ENCODE measurements around the gene TEKT2. TPM values are rescaled to one million over a fixed set of nuclear protein-coding genes. Genes with fewer than 3 reads are reported as not detected.
A peak's percentile ranks its signal among the peaks of the same experiment; 100 is the strongest.

TEKT2 gene
- total and polyA plus RNA-seq, 2 of the 8 experiments (the other 6 are each of a cell fraction or from before 2014, with no cell fraction given): 1.6 to 1.7 TPM

DNA sequence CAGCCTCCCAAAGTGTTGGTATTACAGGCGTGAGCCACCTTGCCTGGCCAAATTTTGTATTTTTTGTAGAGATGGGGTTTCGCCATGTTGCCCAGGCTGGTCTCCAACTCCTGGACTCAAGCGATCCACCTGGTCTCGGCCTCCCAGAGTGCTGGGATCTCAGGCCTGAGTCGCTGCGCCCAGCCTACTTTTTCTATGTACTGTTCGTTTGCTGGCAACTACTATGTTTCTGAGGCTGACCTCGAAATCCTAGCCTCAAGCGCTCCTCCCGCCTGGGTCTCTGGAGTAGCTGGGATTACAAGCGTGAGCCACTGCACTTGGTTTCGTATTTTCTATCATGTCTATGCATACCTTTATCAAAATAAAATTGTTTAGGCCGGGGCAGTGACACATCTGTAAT, 675 bp upstream of the TEKT2 start:
- Histone ChIP-seq H3K9me3 (ENCODE audit: insufficient read depth in 2 of 2, low read depth in 1 of 2, low read length in 1 of 2) (no peaks in the 10 kb centered on the region), H2BK5ac (ENCODE audit: low read depth, low read length) (no peak overlapping the region), H4K91ac (replicated peaks; ENCODE audit: insufficient read length, low read length) (no peak overlapping the region), H4K8ac (ENCODE audit: extremely low read depth, insufficient read depth, low read length) (no peak overlapping the region), H3K27ac (ENCODE audit: low read depth, low read length) (no peak overlapping the region), H3K79me1 (ENCODE audit: low read depth, low read length) (no peaks in the 10 kb centered on the region), H4K5ac (ENCODE audit: insufficient read length, low read depth, low read length) (no peak overlapping the region), H2BK20ac (ENCODE audit: low read length) (no peak overlapping the region), H3K18ac (ENCODE audit: extremely low read depth, low read length) (no peak overlapping the region), H3K9ac (replicated peaks in 1 of 4; ENCODE audit: extremely low read depth in 1 of 4, low read depth in 3 of 4, low read length in 3 of 4) (no peak overlapping the region), H3K4me1 (replicated peaks in 1 of 4; ENCODE audit: control insufficient read depth in 3 of 4, insufficient read depth in 4 of 4, low read length in 3 of 4) (peaks cover 0 to 13% (median 4%) of the 10 kb centered on the region in 4 experiments; a peak in 4 of 7 replicates), H3K36me3 (ENCODE audit: control insufficient read depth in 2 of 4, insufficient read depth in 4 of 4, low read length in 3 of 4) (no peaks in the 10 kb centered on the region), H3K23ac (ENCODE audit: insufficient read length) (no peak overlapping the region), H3K14ac (ENCODE audit: insufficient read length) (no peak overlapping the region), H3K79me2 (ENCODE audit: control insufficient read depth in 1 of 2, insufficient read depth in 2 of 2, low read length in 2 of 2) (no peaks in the 10 kb centered on the region), H2BK120ac (replicated peaks; ENCODE audit: low read depth, low read length) (no peak overlapping the region), H3K4me2 (ENCODE audit: insufficient read depth in 1 of 2, low read depth in 2 of 2, low read length in 2 of 2) (no peak overlapping the region), H2AK5ac (ENCODE audit: low read depth, low read length) (no peak overlapping the region), H3K56ac (replicated peaks; ENCODE audit: insufficient read length, low read depth, low read length) (no peak overlapping the region), H4K20me1 (replicated peaks in 1 of 2; ENCODE audit: control insufficient read depth in 1 of 2, insufficient read depth in 2 of 2, low read length in 2 of 2) (no peaks in the 10 kb centered on the region), H2BK12ac (ENCODE audit: low read depth, low read length) (no peak overlapping the region), H3K4me3 (ENCODE audit: extremely low read depth in 1 of 4, insufficient read depth in 2 of 4, low read depth in 3 of 4, low read length in 4 of 4) (peak overlapping the region in 1 of 4 experiments; percentile 67; a peak in 4 of 8 replicates), H3K23me2 (ENCODE audit: low read depth, low read length) (peaks cover 8% of the 10 kb centered on the region; the same call in 1 of the 2 replicates), H3K4ac (replicated peaks; ENCODE audit: insufficient read length, low read depth, low read length) (no peak overlapping the region), H3K27me3 (replicated peaks in 1 of 4; ENCODE audit: control insufficient read depth in 3 of 4, extremely low read depth in 1 of 4, insufficient read depth in 3 of 4, low read length in 3 of 4) (peaks cover 0 to 3% (median 0%) of the 10 kb centered on the region in 4 experiments; a peak in 2 of 7 replicates), H2AFZ (ENCODE audit: low read length) (no peak overlapping the region), H2BK15ac (ENCODE audit: low read length) (no peak overlapping the region)
- FAIRE-seq: no peak
- no peak for TF ChIP-seq CEBPB (IDR thresholded peaks at IDR 0.05; ENCODE audit: low read depth, low read length)
- TF ChIP-seq POLR2A (IDR thresholded peaks at IDR 0.05; ENCODE audit: control extremely low read depth in 1 of 2, low read depth in 2 of 2, low read length in 2 of 2): no peak
- no peak for TF ChIP-seq JUND (IDR thresholded peaks at IDR 0.05; ENCODE audit: low read length)
- TF ChIP-seq POLR2AphosphoS5 (IDR thresholded peaks at IDR 0.05; ENCODE audit: low read depth, low read length): no peak
- no peak for TF ChIP-seq GABPA (IDR thresholded peaks at IDR 0.05; ENCODE audit: borderline replicate concordance, insufficient read depth, low read length)
- no peak for TF ChIP-seq POU5F1 (IDR thresholded peaks at IDR 0.05; ENCODE audit: low read depth, low read length)
- ChIA-PET POLR2A (ENCODE audit: partially characterized antibody) (interaction anchor here (0.8 to 1.3 kb wide), 2 partner anchors 8 to 10 kb away, joined by 3 to 4 read pairs; no protein-coding TSS in a partner anchor), CTCF (ENCODE audit: partially characterized antibody) (interaction anchor here (1.4 kb wide), 1 partner anchor 172 kb away, joined by 5 read pairs; no protein-coding TSS in a partner anchor)
- DNase-seq (ENCODE audit: low read depth in 1 of 2, low spot score in 2 of 2): no peak
- 81% methylated on average over 13 of the region's 13 CpGs; no CpG with 5 or more reads in 1 of the 2 experiments for WGBS, 2 experiments (ENCODE audit: extremely low coverage in 1 of 2, insufficient coverage in 1 of 2, insufficient read length in 1 of 2, insufficient replicate concordance in 2 of 2, low coverage in 1 of 2, low lambda C conversion rate in 2 of 2, missing lambda C conversion rate in 1 of 2)
